Measurements from ENCODE around the gene SLCO3A1.

SLCO3A1 gene

DNA sequence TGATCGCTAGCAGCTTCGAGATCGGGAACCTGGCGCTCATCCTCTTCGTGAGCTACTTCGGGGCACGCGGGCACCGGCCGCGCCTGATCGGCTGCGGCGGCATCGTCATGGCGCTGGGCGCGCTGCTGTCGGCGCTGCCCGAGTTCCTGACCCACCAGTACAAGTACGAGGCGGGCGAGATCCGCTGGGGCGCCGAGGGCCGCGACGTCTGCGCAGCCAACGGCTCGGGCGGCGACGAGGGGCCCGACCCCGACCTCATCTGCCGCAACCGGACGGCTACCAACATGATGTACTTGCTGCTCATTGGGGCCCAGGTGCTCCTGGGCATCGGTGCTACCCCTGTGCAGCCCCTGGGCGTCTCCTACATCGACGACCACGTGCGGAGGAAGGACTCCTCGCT, 62.5 kb downstream of the SLCO3A1 start:
- DNase-seq = no peak

DNA sequence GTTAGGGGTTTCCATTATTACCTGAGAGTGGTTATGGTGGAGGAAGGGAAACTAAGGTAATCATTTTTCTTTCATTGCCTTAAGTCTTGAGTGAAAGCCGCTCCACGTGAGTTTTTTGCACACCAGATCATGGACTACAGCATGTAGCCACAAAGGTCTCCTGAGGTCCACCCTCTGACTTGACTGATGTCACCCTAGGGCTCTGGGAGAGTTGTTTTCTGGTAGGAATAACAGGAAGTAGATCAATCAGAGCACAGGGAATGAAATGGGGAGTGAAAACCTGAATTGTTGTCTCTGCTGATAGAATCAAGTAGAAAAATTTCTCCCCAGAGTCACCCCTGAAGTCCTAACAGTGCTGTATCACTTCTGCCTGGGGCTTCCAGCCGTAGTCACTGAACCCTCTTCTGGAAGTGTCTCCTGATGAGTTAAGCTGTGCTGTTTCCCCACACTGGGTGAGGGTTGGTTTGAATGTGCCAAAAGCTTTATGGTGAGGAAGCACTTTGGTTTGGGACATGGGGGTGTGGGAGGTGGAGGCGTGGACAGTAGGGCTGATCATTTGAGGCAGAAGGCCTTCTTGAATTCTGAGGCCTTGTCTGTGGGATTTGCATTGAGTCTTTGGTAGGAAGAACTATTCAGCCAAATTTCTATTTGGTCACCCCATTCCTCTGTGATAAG, 64.3 kb downstream of the SLCO3A1 start:
- no peak for DNase-seq

DNA sequence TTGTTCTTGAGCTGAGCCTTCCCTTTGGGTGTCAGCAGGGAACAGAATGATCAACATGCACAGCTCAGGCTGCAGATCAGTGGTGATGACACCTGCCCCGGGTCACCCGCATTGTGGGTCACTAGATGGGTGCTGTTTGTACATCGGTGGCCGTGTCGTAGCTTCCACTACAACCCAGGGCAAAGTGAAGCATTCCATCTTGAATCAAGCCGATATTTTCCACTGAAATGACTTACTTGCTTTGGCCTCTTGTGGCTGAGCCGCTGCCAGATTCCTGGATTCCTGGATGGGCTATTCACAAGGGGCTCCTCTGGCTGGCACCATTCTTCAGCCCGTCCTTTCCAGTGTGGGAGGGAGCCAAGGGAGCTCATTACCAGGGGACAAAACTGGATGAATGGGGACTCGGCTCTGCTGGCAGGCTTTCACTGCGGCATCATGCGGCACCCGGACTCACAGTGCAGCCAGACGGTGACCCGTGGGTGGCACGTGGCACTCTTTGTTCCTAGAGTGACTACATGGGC, 65.6 kb downstream of the SLCO3A1 start:
- no peak for DNase-seq

DNA sequence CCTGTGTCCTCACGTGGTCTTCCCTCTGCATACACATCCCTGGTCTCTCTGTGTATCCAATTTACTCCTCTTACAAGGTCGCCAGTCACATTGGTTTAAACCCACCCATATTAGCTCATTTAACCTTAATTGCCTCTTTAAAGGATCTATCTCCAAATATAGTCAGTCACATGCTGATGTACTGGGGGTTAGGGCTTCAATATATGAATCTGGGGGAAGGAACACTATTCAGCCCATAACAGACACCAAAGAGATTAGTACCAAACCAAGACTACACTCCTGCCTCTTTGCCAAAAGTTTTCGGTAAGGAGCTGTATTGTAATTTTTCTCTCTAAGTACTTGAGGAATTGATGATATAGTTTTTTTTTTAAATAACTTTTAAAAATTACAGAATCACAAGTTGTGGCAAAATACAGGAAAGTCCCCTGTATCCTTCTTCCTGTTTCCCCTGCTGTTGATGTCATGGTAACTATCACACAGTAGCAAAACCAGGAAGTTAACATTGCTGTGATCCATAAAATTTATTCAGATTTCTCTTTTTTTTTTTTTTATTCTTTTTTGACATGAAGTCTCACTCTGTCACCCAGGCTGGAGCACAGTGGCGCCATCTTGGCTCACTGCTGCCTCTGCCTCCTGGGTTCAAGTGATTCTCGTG, 67.8 kb downstream of the SLCO3A1 start:
- no peak for DNase-seq

DNA sequence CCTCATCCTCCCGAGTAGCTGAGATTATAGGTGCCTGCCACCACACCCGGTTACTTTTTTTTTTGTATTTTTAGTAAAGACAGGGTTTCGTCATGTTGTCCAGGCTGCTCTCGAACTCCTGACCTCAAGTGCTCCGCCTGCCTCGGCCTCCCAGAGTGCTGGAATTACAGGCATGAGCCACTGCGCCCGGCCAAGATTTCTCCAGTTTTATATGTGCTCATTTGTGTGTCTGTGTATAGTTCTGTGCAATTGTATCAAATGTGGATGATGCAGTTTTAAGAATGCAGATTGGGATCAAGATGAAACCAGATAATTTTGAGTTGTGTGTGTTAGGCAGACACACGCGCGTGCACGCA, 68.3 kb downstream of the SLCO3A1 start:
- DNase-seq = no peak

DNA sequence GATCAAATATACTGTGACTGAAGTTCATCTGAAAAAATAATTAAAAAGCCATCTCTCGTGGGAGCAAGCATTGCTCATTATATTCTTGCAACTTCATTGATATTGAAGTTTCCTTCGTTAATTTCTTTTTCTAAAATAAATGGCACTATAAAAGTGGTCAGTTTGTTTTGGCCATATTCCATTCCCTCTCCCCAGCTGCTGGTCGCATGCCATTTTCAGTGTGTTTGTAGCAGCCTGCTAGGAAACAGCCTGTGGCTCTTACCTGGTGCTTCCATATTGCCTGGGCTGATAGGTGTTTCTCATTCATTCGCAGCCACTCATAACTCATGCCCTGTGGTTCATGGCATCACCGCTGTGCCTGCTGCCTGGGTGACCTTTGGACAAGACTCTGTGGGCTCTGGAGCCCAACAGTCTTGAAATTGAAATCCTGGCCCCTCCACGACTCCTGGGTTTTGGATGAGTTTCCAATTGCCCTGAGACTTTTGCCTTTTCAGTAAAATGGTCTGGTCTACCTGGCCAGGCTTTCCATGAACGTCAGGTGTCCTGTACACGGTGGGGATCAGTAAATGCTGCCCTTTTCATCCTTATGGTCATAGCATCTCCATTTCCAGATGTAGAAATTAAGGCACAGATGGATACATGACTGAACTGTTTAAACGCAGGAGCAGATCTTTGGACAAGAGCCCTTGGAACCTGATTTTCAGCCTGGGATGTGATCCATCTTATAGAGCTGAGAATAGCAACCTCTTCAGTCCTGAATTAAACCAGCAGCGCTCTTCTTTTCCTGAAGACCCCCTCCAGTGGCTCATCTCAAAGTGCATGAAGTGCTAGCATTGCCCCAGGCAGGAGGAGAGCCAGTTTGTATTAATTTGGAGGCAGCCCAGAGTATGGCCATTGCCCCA, 69.4 kb downstream of the SLCO3A1 start:
- DNase-seq = no peak

DNA sequence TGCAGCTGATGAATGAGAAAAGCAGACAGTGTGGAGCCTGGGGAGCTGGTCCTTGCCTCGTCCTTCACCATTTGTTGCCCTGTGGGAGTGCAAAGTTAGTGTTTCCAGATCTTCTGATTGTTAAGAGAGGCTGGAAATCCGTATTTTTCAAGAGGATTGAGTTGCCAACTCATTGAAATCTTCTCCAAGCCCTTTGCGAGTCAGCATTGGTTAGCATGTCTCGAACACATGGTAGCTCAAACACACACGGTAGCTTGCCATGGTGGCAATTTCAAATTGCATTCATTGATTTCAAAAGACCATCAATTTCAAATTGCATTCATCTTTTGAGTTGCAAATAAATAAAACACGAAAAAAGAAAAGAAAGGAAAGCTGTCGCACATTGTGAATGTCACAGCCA, 70.7 kb downstream of the SLCO3A1 start:
- DNase-seq = no peak

DNA sequence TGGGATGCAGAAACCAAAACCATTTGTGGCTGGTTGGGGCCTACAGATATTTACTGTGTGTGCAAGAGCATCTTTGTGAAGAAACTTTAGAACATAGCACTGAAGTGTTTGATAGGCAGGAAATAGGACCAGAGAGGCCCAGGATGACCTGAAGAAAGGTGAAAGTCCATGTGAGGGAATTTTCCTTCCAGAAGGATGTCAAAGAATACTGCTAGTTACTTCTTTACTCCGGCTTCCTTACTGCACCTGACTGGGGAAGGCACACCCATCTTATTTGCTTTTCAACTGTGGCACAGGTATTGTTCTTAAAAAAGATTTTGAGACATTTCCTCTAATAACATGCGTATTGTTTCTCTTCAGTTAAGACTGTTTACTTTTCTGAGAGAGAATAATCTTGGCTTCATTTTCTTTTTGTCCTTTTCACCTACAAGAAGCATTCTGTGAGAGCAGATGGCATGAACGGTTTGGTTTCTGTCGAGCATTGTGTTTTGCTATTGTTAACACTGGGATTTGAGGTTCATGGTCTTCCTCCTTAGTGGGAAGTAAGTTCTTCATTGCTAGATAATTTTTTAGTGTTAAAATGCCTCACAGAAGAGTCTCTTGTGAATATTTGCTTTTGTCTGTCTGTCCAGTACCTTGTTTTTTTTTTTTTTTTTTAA, 71.5 kb downstream of the SLCO3A1 start:
- no peak for DNase-seq

DNA sequence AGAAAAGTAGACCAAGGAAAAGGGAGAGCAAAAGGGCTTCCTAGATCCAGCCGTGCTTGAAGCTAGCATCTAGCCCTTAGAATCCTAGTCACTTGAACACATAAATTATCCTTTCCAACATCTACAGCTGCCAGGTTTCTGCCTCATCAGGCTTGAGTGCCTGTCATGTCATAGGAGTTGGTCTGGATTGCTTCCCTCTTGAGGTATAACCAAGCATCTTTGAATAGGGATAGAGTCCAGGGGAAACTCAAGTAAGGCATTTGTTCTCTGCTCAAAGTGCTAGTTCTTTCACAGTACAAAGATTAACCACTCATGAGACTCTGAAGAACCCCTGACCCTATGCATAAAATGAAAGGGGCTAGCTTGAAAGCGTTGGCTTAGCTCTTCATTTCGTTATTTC, 72.3 kb downstream of the SLCO3A1 start:
- no peak for DNase-seq

DNA sequence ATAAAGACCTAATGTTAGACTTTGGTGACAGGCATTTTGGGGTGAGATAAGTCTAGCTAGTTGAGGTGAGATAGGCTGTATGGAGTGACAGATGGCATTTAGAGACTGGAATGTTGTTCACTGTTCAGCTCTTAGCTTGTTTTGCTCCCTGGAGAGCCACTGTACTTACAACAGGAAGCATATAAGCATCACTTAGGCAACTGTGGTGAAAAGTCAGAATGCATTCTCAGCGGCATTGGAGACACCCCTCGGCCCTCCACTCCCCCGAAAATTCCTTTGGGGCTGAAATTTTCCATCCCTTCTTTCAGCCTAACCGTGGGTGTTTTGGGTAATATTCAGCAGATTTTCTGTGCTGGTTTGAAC, 73.4 kb downstream of the SLCO3A1 start:
- no peak for DNase-seq

DNA sequence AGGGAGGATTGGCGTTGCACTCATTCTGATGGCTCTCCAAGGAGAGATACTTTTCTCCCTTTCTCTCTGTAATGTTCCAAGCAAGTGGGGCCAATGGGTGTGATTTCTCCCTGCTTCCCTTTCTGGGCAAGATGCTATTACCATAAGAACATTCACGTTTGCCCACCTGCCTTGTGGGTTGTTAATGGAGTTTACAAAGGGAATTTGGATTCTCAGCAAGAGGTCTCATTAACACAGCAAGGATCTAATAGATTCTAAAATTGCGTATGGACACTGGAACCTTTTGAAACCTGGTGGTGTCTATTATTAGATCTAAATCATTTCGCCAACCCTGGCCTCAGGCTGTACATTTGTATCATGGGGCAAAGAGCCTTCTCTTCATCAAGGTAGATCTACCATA, 74.1 kb downstream of the SLCO3A1 start:
- DNase-seq = no peak

DNA sequence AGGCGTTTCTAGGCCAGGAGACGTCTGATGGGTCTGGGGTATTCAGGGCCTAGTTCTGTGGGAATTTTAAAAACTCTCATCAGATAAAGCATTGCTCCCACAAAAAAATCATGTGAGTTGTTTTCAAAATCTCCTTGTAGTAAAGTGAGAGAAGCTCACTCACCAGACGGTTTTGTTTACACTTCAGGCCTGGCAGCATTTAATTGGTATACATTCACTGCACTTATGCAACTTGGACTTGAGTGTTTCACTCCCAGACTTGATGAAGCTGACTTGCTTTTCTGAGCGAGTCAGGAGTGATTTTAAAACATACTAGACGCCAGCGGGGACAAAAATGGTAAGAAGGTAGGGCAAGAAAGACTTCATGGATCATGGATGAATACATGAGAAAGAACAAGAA, 75.2 kb downstream of the SLCO3A1 start:
- no peak for DNase-seq

DNA sequence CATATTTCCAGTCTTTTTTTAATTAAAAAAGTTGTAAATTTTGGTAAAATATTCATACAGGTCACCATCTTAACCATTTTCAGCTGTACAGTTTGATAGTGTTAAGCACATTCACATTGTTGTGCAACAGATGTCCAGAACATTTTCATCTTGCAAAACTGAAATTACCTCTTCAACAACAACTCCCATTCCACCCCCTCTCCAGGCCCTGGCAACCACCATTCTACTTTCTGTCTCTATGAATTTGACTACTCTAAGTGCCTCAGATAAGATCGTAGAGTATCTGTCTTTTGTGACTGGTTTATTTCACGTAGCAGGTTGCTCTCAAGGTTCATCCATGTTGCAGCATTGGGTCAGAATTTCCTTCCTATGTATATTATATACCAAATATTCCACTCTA, 76.0 kb downstream of the SLCO3A1 start:
- no peak for DNase-seq

DNA sequence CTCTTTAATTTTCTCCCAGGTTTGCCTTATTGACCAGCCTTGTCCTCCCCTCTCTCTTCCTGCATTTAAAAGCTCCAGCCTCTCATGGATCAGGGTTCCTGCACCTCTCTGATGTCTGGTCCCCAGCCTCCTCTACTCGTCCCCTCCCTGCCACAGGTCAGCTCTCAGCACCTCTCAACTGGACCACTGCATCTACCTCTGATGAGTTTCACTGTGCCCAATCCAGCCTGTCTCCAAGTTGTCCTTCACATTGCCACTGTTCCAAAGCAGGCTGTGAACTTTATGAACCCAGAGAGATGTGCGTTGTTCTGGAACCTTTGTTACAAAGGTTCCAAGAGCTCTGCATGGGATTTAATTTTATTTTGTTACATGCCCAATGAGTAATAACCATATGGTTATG, 76.6 kb downstream of the SLCO3A1 start:
- DNase-seq = no peak

DNA sequence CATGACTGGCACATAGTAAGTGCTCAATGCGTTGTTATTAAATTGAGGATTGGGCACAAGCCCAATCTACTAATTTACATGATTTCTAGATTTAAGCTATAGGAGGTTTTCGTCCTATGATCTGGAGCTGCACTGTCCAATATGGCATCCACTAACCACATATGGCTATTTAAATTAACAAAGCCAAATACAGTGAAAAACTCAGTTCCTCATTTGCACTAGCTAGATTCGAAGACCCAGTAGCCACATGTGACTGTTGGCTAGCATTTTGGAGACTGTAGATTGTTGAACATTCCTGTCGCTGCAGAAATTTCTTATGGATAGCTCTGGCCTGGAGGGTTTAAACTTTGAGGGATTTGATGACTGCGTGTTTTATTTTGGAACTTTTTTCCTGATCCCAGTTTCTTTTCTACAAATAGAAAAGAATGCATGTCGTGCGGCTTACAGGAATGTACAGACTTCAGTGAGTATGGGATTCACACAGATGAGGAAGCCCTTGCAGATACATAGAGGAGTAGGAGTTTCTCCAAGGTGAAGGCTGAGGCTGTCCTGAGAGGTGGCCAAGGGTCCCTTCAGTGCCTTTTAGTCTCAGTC, 82.8 kb downstream of the SLCO3A1 start:
- no peak for DNase-seq

DNA sequence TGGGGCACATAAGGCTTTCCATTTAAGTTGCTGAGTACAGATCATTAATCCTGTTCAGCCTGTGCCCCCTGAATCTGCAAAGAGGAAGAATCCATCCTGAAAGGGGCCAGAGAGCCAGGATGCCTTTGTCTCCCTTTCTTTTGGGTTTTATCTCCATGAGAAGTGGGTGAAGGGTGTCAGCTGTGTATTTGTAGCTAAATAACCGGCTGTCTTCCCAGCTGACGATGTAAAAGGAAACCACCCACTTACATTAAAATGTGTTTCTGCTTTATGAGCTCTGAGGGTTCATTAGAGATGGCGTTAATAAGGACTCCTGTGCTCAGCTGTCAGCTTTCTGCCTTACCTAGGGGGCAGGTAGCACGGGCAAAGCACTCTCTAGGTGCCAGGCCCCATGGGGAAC, 83.4 kb downstream of the SLCO3A1 start:
- DNase-seq = no peak

DNA sequence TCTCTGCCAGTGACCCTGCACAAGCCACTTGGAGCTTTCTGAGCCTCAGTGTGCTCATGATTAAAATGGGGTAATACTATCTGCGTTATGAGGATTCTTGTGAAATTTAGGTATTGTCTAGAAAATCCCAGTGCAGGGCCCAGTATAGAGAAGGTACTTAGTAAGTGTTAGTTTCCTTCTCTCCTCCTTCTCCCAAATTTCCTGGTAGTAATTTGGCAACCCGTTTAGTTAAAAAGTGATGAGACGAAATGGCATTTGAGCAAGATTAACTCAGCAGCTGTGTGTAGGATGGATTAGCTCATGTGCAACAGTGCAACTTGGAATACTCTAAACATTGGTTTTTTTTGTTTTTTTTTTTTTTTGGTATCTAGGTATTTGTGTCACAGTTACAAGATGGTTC, 84.6 kb downstream of the SLCO3A1 start:
- DNase-seq = no peak

DNA sequence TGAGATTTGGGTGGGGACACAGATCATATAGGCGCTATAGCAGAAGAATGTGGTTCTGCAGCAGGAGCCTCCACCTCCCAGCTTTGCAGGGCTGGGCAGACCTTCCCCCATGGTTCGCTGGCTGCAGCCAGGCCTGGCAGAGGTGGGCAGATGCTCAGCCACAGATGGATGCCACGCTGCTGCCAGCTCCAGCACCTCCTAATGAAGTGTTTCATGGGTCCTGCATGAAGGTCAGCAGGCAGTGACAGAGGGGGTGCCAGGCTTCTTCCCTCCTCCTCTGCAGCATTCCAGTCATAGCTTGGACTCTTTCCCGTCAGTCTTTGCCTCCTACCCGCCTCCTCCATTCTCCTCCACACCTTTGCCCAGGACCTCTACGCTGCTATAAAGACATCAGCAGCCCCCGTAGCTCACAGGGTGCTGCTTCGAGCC, 85.9 kb downstream of the SLCO3A1 start:
- no peak for DNase-seq

DNA sequence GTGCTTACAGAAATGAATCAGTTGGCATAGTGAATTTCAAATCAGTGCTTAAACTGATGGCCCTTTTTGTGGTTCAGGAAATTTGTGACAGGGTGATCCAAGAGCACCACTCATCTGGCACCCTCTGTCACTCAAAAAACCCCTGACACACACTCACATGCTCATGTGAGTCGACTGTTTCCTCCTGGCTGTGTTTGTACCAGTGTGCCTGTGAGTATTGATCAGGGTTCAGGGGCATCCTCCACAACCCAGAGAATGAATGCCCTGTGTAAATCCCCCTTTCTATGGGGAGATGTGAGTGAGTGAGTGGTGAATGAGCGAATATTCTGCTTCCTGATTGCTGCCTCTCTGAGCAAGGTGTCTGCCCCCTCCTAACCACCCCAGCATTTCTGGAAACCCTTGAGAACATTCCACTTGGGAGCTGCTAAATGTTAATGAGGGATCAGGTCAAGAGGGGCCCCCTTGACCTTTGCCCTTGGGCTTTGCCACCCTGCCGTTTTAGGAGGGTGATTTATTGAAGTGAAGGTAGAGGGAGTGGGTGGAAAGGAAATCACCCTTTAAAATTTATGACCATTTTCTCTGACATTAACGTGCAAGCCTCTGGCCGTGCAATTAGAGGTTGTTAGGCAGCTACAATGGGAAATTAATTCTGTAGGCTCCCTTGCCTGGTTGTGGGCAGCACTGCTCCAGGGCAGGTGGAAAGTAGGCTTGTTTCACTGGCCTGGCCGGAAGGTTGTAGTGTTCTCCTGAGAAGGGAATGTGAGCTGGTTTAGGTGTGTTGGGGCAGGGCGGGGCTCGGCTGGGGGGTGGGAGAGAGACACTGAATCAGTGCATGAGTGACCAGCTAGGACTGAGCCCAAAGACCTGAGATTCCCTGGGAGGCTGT, 87.2 kb downstream of the SLCO3A1 start:
- DNase-seq = no peak

DNA sequence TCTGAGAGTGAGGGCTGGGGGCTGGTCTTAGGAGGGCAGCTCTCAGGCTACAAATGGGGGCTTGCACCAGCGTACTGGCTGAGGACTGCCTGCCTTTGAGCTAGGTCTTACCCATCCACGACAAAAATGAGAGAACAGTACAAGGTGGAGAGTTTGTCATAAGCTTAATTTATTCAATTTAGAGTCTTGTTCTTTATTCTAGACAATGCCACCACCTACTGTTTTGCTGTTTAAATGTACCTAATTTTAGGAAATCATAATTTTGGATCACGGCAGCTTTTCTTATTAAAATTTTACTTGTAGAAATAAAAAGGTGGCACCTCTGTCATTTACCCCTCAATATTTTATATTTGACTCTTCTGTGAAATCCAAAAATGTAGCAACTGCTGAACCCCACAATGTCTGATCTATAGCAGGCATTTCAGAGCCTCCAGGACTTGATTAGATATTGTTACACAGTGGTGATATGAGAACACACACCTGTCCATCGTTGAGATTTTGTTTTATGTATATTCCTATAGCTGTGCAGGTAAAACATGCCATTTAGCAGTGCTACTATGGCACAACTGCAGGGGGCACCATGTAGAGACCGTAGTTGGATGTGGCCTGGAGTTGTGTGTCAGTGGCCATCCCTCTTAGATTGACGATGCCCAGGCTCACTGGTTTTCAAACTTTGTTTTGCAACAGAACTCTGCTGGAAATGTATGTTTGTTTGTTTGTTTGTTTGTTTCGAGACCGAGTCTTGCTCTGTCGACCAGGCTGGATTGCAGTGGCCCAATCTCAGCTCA, 88.6 kb downstream of the SLCO3A1 start:
- no peak for DNase-seq

Data from stimulated activated naive CD4-positive, alpha-beta T cell treated with Interleukin-2 at 50 U/mL for 16 hours (primary cell).